Measurements from ENCODE around the gene MRS2.

DNA sequence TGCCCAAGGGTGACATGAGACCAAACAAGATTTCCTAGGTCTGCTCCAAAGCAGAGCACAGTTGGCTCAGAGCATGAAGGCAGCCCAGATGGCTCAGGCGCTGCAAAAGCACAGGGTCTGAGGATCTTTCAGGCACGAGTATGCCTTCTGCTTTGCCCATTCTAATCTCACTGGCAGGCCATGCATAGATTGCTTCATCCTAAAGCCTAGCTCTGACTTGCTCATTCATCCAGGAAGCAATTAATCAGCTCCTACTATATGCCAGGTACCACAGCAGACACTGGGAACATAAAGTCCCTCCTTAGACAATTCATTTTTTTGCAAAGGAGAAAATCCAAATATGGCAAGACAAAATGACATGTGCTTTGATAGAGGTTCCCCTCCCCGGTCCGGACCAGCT lies 55.4 kb downstream of the MRS2 start:
- TF ChIP-seq, protein P1, sequence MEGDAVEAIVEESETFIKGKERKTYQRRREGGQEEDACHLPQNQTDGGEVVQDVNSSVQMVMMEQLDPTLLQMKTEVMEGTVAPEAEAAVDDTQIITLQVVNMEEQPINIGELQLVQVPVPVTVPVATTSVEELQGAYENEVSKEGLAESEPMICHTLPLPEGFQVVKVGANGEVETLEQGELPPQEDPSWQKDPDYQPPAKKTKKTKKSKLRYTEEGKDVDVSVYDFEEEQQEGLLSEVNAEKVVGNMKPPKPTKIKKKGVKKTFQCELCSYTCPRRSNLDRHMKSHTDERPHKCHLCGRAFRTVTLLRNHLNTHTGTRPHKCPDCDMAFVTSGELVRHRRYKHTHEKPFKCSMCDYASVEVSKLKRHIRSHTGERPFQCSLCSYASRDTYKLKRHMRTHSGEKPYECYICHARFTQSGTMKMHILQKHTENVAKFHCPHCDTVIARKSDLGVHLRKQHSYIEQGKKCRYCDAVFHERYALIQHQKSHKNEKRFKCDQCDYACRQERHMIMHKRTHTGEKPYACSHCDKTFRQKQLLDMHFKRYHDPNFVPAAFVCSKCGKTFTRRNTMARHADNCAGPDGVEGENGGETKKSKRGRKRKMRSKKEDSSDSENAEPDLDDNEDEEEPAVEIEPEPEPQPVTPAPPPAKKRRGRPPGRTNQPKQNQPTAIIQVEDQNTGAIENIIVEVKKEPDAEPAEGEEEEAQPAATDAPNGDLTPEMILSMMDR (IDR thresholded peaks at IDR 0.05), result no peak
- no peak for TF ChIP-seq POLR2A (IDR thresholded peaks at IDR 0.05)

All from Peyer's patch (tissue), 4 donors.